Esophagus muscularis mucosa (tissue), 4 donors: Measurements from ENCODE around the gene TOLLIP. TPM values are rescaled to one million over a fixed set of nuclear protein-coding genes. Genes with fewer than 3 reads are reported as not detected.

Experiments
- DNase-seq: peaks from one replicate; pipeline ENCODE4 v3.0.0-alpha.2; 2017; ENCODE audit errors: extremely low spot score
- H3K27ac ChIP-seq, 4 donors: fragments of 200-600 bp; sonication (generic); replicated peaks in 1 of 4; 1 replicate in 3 of 4; 2 replicates in 1 of 4; pipeline ENCODE4 v1.5.1; 2016 to 2019; ENCODE audit warnings: mild to moderate bottlenecking in 1 of 4
- H3K27me3 ChIP-seq, 4 donors: fragments of 200-600 bp; sonication (generic); one replicate each; pipeline versions ENCODE4 v1.5.1 to v1.6.0; 2016 to 2019
- H3K36me3 ChIP-seq, 4 donors: fragments of 200-600 bp; sonication (generic); one replicate each; pipeline ENCODE4 v1.5.1; 2016 to 2019
- H3K4me1 ChIP-seq, 4 donors: fragments of 200-600 bp; sonication (generic); one replicate each; pipeline ENCODE4 v1.5.1; 2016 to 2019
- H3K4me3 ChIP-seq, 4 donors: fragments of 200-600 bp; sonication (generic); 1 replicate in 2 of 4; 2 replicates in 2 of 4; pipeline ENCODE4 v1.5.1; 2016 to 2019; ENCODE audit warnings: mild to moderate bottlenecking in 4 of 4, moderate library complexity in 1 of 4
- H3K9me3 ChIP-seq, 4 donors: fragments of 200-600 bp; sonication (generic); 1 replicate in 3 of 4; 2 replicates in 1 of 4; pipeline ENCODE4 v1.5.1; 2016 to 2019
- CTCF ChIP-seq, 3 experiments: fragments of 200-600 bp in 2 of 3; fragments of 450-650 bp in 1 of 3; sonication (generic) in 2 of 3; IDR thresholded peaks; one replicate each; pipeline ENCODE4 v1.5.1; 2017 to 2019; ENCODE audit warnings: antibody characterized with exemption in 3 of 3, mild to moderate bottlenecking in 2 of 3, moderate library complexity in 1 of 3
- EP300 ChIP-seq: sonication (generic); formaldehyde crosslinking; IDR thresholded peaks from one replicate; pipeline ENCODE4 v1.6.1; 2017; ENCODE audit warnings: antibody characterized with exemption
- POLR2A ChIP-seq: fragments of 450-650 bp; IDR thresholded peaks from one replicate; pipeline ENCODE4 v1.6.1; 2017; ENCODE audit warnings: antibody characterized with exemption, moderate library complexity, mild to moderate bottlenecking, low read depth
- POLR2AphosphoS5 ChIP-seq, 2 donors: sonication (generic); formaldehyde crosslinking; IDR thresholded peaks; one replicate each; pipeline ENCODE4 v1.6.1; 2017; ENCODE audit warnings: antibody characterized with exemption in 2 of 2
- WGBS: methylation state at CpG from one replicate; pipeline ENCODE4 v1.1.5; 2018; 5-methylcytosine and 5-hydroxymethylcytosine counted together
- intact Hi-C: fragments of 100-400 bp; cut with DNase I; formaldehyde crosslinking; loops from one replicate; pipeline ENCODE4 v1.15.1; 2023
- total RNA-seq, 4 donors: library from RNA; depleted of rRNA; stranded (reverse); fragments of >200 nt; gene quantifications; one replicate each; pipeline versions ENCODE4 v1.1.0 to v1.2.1, GENCODE V29; 2016

TOLLIP gene
- total RNA-seq, 4 donors from 2014 or later = 33.2 to 71.6 (median 58.6) TPM

GRCh38 chr11:1295591-1295990, 13.8 kb downstream of the TOLLIP start:
- H3K36me3 ChIP-seq = peaks cover 19 to 61% (median 46%) of the 10 kb centered on the region in 4 donors
- H3K4me3 ChIP-seq = no peak overlapping the region
- DNase-seq = no peak
- H3K4me1 ChIP-seq = peaks cover 28 to 49% (median 38%) of the 10 kb centered on the region in 4 donors
- no peaks in the 10 kb centered on the region for H3K27me3 ChIP-seq
- H3K9me3 ChIP-seq = no peaks in the 10 kb centered on the region
- no peak overlapping the region for H3K27ac ChIP-seq
- intact Hi-C loops = loop anchor here (5.0 kb wide), 1 partner anchor 42 kb away; no protein-coding TSS in a partner anchor
- no peak for TF ChIP-seq CTCF (IDR thresholded peaks at IDR 0.05)
- TF ChIP-seq POLR2A = no peak
- no peak for TF ChIP-seq POLR2AphosphoS5 (IDR thresholded peaks at IDR 0.05)
- TF ChIP-seq EP300 = no peak
- WGBS = 100% methylated on average over 2 of the region's 23 CpGs

GRCh38 chr11:1295086-1295485, 14.3 kb downstream of the TOLLIP start:
- H3K4me3 ChIP-seq = no peak overlapping the region
- 94% methylated on average over 11 of the region's 22 CpGs for WGBS
- no peaks in the 10 kb centered on the region for H3K27me3 ChIP-seq
- TF ChIP-seq POLR2AphosphoS5 (IDR thresholded peaks at IDR 0.05) (no peak), CTCF (IDR thresholded peaks at IDR 0.05) (no peak), EP300 (no peak), POLR2A (no peak)
- intact Hi-C loops = loop anchor here (5.0 kb wide), 1 partner anchor 42 kb away; no protein-coding TSS in a partner anchor
- peaks cover 24 to 66% (median 52%) of the 10 kb centered on the region in 4 donors for H3K36me3 ChIP-seq
- H3K27ac ChIP-seq = no peak overlapping the region
- no peaks in the 10 kb centered on the region for H3K9me3 ChIP-seq
- no peak for DNase-seq
- H3K4me1 ChIP-seq = peaks cover 27 to 44% (median 33%) of the 10 kb centered on the region in 4 donors

GRCh38 chr11:1293619-1294015, 15.8 kb downstream of the TOLLIP start:
- Histone ChIP-seq H3K4me1 (peaks cover 12 to 29% (median 19%) of the 10 kb centered on the region in 4 donors), H3K36me3 (peaks cover 36 to 81% (median 66%) of the 10 kb centered on the region in 4 donors), H3K4me3 (no peak overlapping the region), H3K27me3 (no peaks in the 10 kb centered on the region), H3K9me3 (no peaks in the 10 kb centered on the region), H3K27ac (no peak overlapping the region)
- DNase-seq = no peak
- no peak for TF ChIP-seq CTCF (IDR thresholded peaks at IDR 0.05)
- no peak for TF ChIP-seq EP300
- TF ChIP-seq POLR2A = no peak
- no peak for TF ChIP-seq POLR2AphosphoS5 (IDR thresholded peaks at IDR 0.05)
- intact Hi-C loops = no loop called here
- WGBS = 81% methylated on average over 13 of the region's 13 CpGs

- no peaks in the 10 kb centered on the region for H3K9me3 ChIP-seq
- WGBS = 92% methylated on average over 37 of the region's 43 CpGs
- no peaks in the 10 kb centered on the region for H3K27me3 ChIP-seq
- H3K36me3 ChIP-seq = peaks cover 40 to 84% (median 69%) of the 10 kb centered on the region in 4 donors
- peaks cover 5 to 22% (median 12%) of the 10 kb centered on the region in 4 donors for H3K4me1 ChIP-seq
- H3K27ac ChIP-seq = no peak overlapping the region
- intact Hi-C loops = no loop called here
- no peak for DNase-seq
- H3K4me3 ChIP-seq = no peak overlapping the region
- TF ChIP-seq POLR2A (no peak), CTCF (IDR thresholded peaks at IDR 0.05) (no peak), POLR2AphosphoS5 (IDR thresholded peaks at IDR 0.05) (no peak), EP300 (no peak)
Measured at GRCh38 chr11:1292644-1293618, 16.5 kb downstream of the TOLLIP start.
